Hepatocyte (in vitro differentiated cells): ENCODE measurements around the gene CHRNA7. TPM values are rescaled to one million over a fixed set of nuclear protein-coding genes. Genes with fewer than 3 reads are reported as not detected.

Experiments used
- DNase-seq: peaks from one replicate; pipeline ENCODE4 v3.0.0-alpha.2; 2016; ENCODE audit warnings: low spot score
- H2AFZ ChIP-seq: fragments of 200-600 bp; sonication (generic); 2 replicates; pipeline ENCODE4 v1.6.0; 2016; ENCODE audit warnings: antibody characterized with exemption, mild to moderate bottlenecking
- H3K27ac ChIP-seq: fragments of 200-600 bp; sonication (generic); 2 replicates; pipeline ENCODE4 v1.5.1; 2016; ENCODE audit warnings: mild to moderate bottlenecking
- H3K27me3 ChIP-seq: fragments of 200-600 bp; sonication (generic); 2 replicates; pipeline ENCODE4 v1.6.1; 2016
- H3K36me3 ChIP-seq: fragments of 200-600 bp; sonication (generic); replicated peaks from 2 replicates; pipeline ENCODE4 v1.5.1; 2016; ENCODE audit warnings: low read depth; ENCODE audit not compliant: insufficient read depth
- H3K4me1 ChIP-seq: fragments of 200-600 bp; sonication (generic); 2 replicates; pipeline ENCODE4 v1.5.1; 2016; ENCODE audit warnings: mild to moderate bottlenecking, moderate library complexity; ENCODE audit not compliant: insufficient read depth
- H3K4me2 ChIP-seq: fragments of 200-600 bp; sonication (generic); 2 replicates; pipeline ENCODE4 v1.6.0; 2016
- H3K4me3 ChIP-seq: fragments of 200-600 bp; sonication (generic); 2 replicates; pipeline ENCODE4 v1.5.1; 2016; ENCODE audit warnings: mild to moderate bottlenecking
- H3K79me2 ChIP-seq: fragments of 200-600 bp; sonication (generic); 2 replicates; pipeline ENCODE4 v1.6.0; 2017; ENCODE audit warnings: mild to moderate bottlenecking
- H3K9me2 ChIP-seq: fragments of 200-600 bp; sonication (generic); replicated peaks from 2 replicates; pipeline ENCODE4 v1.6.0; 2017; ENCODE audit warnings: mild to moderate bottlenecking; ENCODE audit not compliant: insufficient read depth
- H3K9me3 ChIP-seq: fragments of 200-600 bp; sonication (generic); 2 replicates; pipeline ENCODE4 v1.5.1; 2016; ENCODE audit warnings: low read depth, mild to moderate bottlenecking
- H4K20me1 ChIP-seq: fragments of 200-600 bp; sonication (generic); 2 replicates; pipeline ENCODE4 v1.6.0; 2016; ENCODE audit warnings: mild to moderate bottlenecking; ENCODE audit not compliant: insufficient read depth, poor library complexity, severe bottlenecking
- CTCF ChIP-seq: fragments of 200-600 bp; sonication (generic); IDR thresholded peaks from 2 replicates; pipeline ENCODE4 v1.5.1; 2016; ENCODE audit warnings: antibody characterized with exemption, mild to moderate bottlenecking; ENCODE audit not compliant: poor library complexity
- EZH2 ChIP-seq: fragments of 200-600 bp; sonication (generic); IDR thresholded peaks from 2 replicates; pipeline ENCODE4 v1.6.1; 2016; ENCODE audit warnings: antibody characterized with exemption, mild to moderate bottlenecking, borderline replicate concordance
- EZH2phosphoT487 ChIP-seq: fragments of 200-600 bp; sonication (generic); IDR thresholded peaks from one replicate; pipeline ENCODE4 v1.6.1; 2018; ENCODE audit warnings: antibody characterized with exemption, mild to moderate bottlenecking, low read depth, moderate library complexity; ENCODE audit not compliant: unreplicated experiment, severe bottlenecking
- WGBS: methylation state at CpG from one replicate; pipeline ENCODE4 v1.1.6; 2016; ENCODE audit warnings: low lambda C conversion rate; ENCODE audit errors: missing lambda C conversion rate; 5-methylcytosine and 5-hydroxymethylcytosine counted together
- polyA plus RNA-seq: library from polyadenylated mRNA; unstranded; fragments of >200 nt; fragmentation: Nextera tagmentation; extraction: Ambion mirVana; gene quantifications from 2 replicates; pipeline ENCODE4 v1.2.1, GENCODE V29; 2016
- total RNA-seq: library from RNA; depleted of rRNA; stranded (reverse); fragments of >200 nt; gene quantifications from 2 replicates; pipeline ENCODE4 v1.2.3, GENCODE V29; 2014

CHRNA7 gene
- total and polyA plus RNA-seq, 2 experiments from 2014 or later = 3.0 to 4.0 TPM

- no peaks in the 10 kb centered on the region for H3K4me1 ChIP-seq
- no peak overlapping the region for H3K4me2 ChIP-seq
- no peaks in the 10 kb centered on the region for H4K20me1 ChIP-seq
- 52% methylated on average over 3 of the region's 3 CpGs for WGBS
- H3K79me2 ChIP-seq = no peaks in the 10 kb centered on the region
- H2AFZ ChIP-seq = no peak overlapping the region
- H3K27ac ChIP-seq = no peak overlapping the region
- H3K4me3 ChIP-seq = no peak overlapping the region
- no peaks in the 10 kb centered on the region for H3K9me2 ChIP-seq
- no peaks in the 10 kb centered on the region for H3K27me3 ChIP-seq
- H3K36me3 ChIP-seq = no peaks in the 10 kb centered on the region
- TF ChIP-seq EZH2phosphoT487 (no peak), EZH2 (no peak), CTCF (no peak)
- no peak for DNase-seq
- H3K9me3 ChIP-seq = no peaks in the 10 kb centered on the region
These were observed 93.2 kb downstream of the CHRNA7 start for GRCh38 chr15:32123473-32123872.

- H3K9me2 ChIP-seq = no peaks in the 10 kb centered on the region
- no peak overlapping the region for H2AFZ ChIP-seq
- no peak overlapping the region for H3K27ac ChIP-seq
- H3K9me3 ChIP-seq = no peaks in the 10 kb centered on the region
- no peaks in the 10 kb centered on the region for H4K20me1 ChIP-seq
- DNase-seq = no peak
- TF ChIP-seq EZH2 (no peak), CTCF (no peak), EZH2phosphoT487 (no peak)
- H3K4me2 ChIP-seq = no peak overlapping the region
- H3K79me2 ChIP-seq = no peaks in the 10 kb centered on the region
- 41% methylated on average over 4 of the region's 4 CpGs for WGBS
- no peaks in the 10 kb centered on the region for H3K27me3 ChIP-seq
- no peaks in the 10 kb centered on the region for H3K36me3 ChIP-seq
- H3K4me1 ChIP-seq = no peaks in the 10 kb centered on the region
- H3K4me3 ChIP-seq = no peak overlapping the region
These were observed 94.4 kb downstream of the CHRNA7 start for GRCh38 chr15:32124726-32125125.

GRCh38 chr15:32125595-32125994, 95.3 kb downstream of the CHRNA7 start:
- TF ChIP-seq EZH2 = no peak
- no peaks in the 10 kb centered on the region for H3K9me3 ChIP-seq
- H2AFZ ChIP-seq = no peak overlapping the region
- no peaks in the 10 kb centered on the region for H3K27me3 ChIP-seq
- H3K36me3 ChIP-seq = no peaks in the 10 kb centered on the region
- DNase-seq = no peak
- no peak overlapping the region for H3K4me3 ChIP-seq
- no peaks in the 10 kb centered on the region for H3K9me2 ChIP-seq
- no peaks in the 10 kb centered on the region for H3K79me2 ChIP-seq
- no peaks in the 10 kb centered on the region for H4K20me1 ChIP-seq
- no peaks in the 10 kb centered on the region for H3K4me1 ChIP-seq
- H3K4me2 ChIP-seq = no peak overlapping the region
- 67% methylated on average over 3 of the region's 3 CpGs for WGBS
- no peak overlapping the region for H3K27ac ChIP-seq

GRCh38 chr15:32129815-32130214, 99.5 kb downstream of the CHRNA7 start:
- Histone ChIP-seq H3K27ac (no peak overlapping the region), H4K20me1 (no peaks in the 10 kb centered on the region), H3K4me1 (no peaks in the 10 kb centered on the region), H3K4me3 (no peak overlapping the region), H3K9me3 (no peaks in the 10 kb centered on the region), H2AFZ (no peak overlapping the region), H3K27me3 (no peaks in the 10 kb centered on the region), H3K9me2 (no peaks in the 10 kb centered on the region), H3K4me2 (no peak overlapping the region), H3K79me2 (no peaks in the 10 kb centered on the region), H3K36me3 (no peaks in the 10 kb centered on the region)
- no peak for TF ChIP-seq EZH2phosphoT487
- TF ChIP-seq EZH2 = no peak
- TF ChIP-seq CTCF = no peak
- DNase-seq = no peak
